ENCODE data around the gene CASP10.

DNA sequence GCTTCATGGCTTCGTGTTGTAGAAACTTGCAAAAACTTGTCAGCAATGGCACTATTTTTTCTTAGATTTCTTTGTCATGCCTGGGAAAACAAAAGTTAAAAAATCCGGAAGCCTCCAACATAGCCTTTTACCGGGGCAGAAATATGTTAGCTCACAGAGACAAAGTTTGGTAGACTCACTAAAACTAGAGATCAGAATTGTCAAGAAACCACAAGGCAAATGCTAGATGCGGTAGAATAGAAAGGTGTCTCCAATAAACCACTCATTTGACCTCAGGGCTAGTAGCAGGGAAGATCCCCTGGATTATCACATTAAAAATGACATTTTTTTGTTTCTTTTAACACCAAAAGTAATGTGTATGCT lies 405 bp downstream of the CASP10 start:
- no peak for TF ChIP-seq CTCF (IDR thresholded peaks at IDR 0.05)
- TF ChIP-seq YY1 (IDR thresholded peaks at IDR 0.05; ENCODE audit: low read depth): no peak
- TF ChIP-seq NRF1 (IDR thresholded peaks at IDR 0.05; ENCODE audit: low read depth, low read length): no peak
- TF ChIP-seq ELF1 (IDR thresholded peaks at IDR 0.05): no peak
- TF ChIP-seq CHD2 (IDR thresholded peaks at IDR 0.05; ENCODE audit: low read length, partially characterized antibody): no peak
- no peak for TF ChIP-seq MXI1 (IDR thresholded peaks at IDR 0.05; ENCODE audit: low read depth, low read length)

Data from SK-N-SH (cell line).